DND-41 (cell line): Measurements from ENCODE around the gene SHISA7.
"Not testable (repeated sequence)": the region's sequence is repeated elsewhere in the genome, so short reads cannot be mapped to it uniquely, and the experiment has no call there.

Experiments
- ATAC-seq: fragments of 200-7000 bp; cut with Tn5 transposase; 3 replicates; pipeline ENCODE4 v1.9.1; 2021; ENCODE audit warnings: low read depth; ENCODE audit not compliant: insufficient read depth
- DNase-seq: peaks from one replicate; pipeline ENCODE4 v3.0.0-alpha.2; 2020
- H2AFZ ChIP-seq: 2 replicates; pipeline ENCODE4 v1.6.0; 2012; ENCODE audit warnings: low read depth, low read length
- H3K27ac ChIP-seq: 2 replicates; pipeline ENCODE4 v1.5.1; 2012; ENCODE audit warnings: low read length, inconsistent platforms
- H3K27me3 ChIP-seq: fragments of 200-600 bp; sonication (generic); 2 replicates; pipeline ENCODE4 v1.6.0; 2012; ENCODE audit warnings: low read length, mild to moderate bottlenecking, inconsistent platforms; ENCODE audit not compliant: insufficient read depth, poor library complexity
- H3K36me3 ChIP-seq: 2 replicates; pipeline ENCODE4 v1.5.1; 2012; ENCODE audit warnings: low read length, inconsistent platforms; ENCODE audit not compliant: insufficient read depth
- H3K4me1 ChIP-seq: 2 replicates; pipeline ENCODE4 v1.5.1; 2012; ENCODE audit warnings: mild to moderate bottlenecking, low read length; ENCODE audit not compliant: insufficient read depth
- H3K4me2 ChIP-seq: 2 replicates; pipeline ENCODE4 v1.6.0; 2012; ENCODE audit warnings: mild to moderate bottlenecking, moderate library complexity, low read length, inconsistent platforms; ENCODE audit not compliant: insufficient read depth
- H3K4me3 ChIP-seq, 2 experiments: fragments of 200-600 bp in 1 of 2; shearing (Covaris generic) in 1 of 2; 2 replicates each; pipeline ENCODE4 v1.5.1; 2012 to 2016; ENCODE audit warnings: inconsistent platforms in 2 of 2, low read length in 2 of 2, mild to moderate bottlenecking in 2 of 2, low read depth in 1 of 2, moderate library complexity in 1 of 2
- H3K79me2 ChIP-seq: 2 replicates; pipeline ENCODE4 v1.6.0; 2012; ENCODE audit warnings: low read length, inconsistent platforms; ENCODE audit not compliant: insufficient read depth
- H3K9ac ChIP-seq: 2 replicates; pipeline ENCODE4 v1.6.0; 2012; ENCODE audit warnings: low read depth, mild to moderate bottlenecking, inconsistent platforms, low read length, moderate library complexity
- H3K9me3 ChIP-seq: 2 replicates; pipeline ENCODE4 v1.5.1; 2012; ENCODE audit warnings: low read length, moderate library complexity, mild to moderate bottlenecking, inconsistent platforms; ENCODE audit not compliant: insufficient read depth, severe bottlenecking
- H4K20me1 ChIP-seq: 2 replicates; pipeline ENCODE4 v1.6.0; 2012; ENCODE audit warnings: low read length; ENCODE audit not compliant: insufficient read depth
- EZH2 ChIP-seq: IDR thresholded peaks from 3 replicates; pipeline ENCODE4 v1.6.1; 2012; ENCODE audit warnings: borderline replicate concordance, low read depth, mild to moderate bottlenecking, moderate library complexity, low read length, inconsistent platforms; ENCODE audit not compliant: severe bottlenecking
- TF ChIP-seq, protein P1 (sequence below): IDR thresholded peaks from 2 replicates; pipeline ENCODE4 v1.5.1; 2012; ENCODE audit warnings: borderline replicate concordance, low read length, moderate library complexity, mild to moderate bottlenecking; ENCODE audit not compliant: poor library complexity, severe bottlenecking; ENCODE audit errors: extremely low read depth

Gene SHISA7

DNA sequence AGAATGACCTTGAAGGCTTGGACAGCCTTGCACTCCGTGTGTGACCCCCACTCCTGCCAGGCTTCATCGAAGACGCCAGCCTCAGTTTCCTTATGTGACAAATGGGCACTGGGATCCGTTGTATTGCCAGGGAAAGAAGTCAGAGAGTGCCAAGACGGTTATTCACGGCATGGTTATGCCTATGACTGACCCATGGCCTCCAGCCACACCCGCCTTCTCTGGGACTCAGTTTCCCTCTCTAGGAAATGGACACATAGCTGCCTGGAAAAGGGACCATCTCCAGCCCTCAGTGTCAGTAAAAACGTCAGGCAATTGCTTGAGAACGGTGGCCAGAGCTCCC is 34.6 kb downstream of the SHISA7 start:
- Histone ChIP-seq H4K20me1 (peaks cover 31% of the 10 kb centered on the region), H3K9me3 (peaks cover 15% of the 10 kb centered on the region), H3K9ac (peak overlapping the region; percentile 58), H3K4me3 (peak overlapping the region in 1 of 2 experiments; percentile 52; a peak in 2 of 4 replicates), H2AFZ (peak overlapping the region; percentile 91), H3K36me3 (peaks cover 37% of the 10 kb centered on the region), H3K4me1 (peaks cover 36% of the 10 kb centered on the region), H3K79me2 (peaks cover 37% of the 10 kb centered on the region), H3K27ac (peak overlapping the region; percentile 99), H3K27me3 (no peaks in the 10 kb centered on the region), H3K4me2 (peak overlapping the region; percentile 60)
- TF ChIP-seq EZH2, result no peak
- ATAC-seq (no peak), DNase-seq (no peak)

DNA sequence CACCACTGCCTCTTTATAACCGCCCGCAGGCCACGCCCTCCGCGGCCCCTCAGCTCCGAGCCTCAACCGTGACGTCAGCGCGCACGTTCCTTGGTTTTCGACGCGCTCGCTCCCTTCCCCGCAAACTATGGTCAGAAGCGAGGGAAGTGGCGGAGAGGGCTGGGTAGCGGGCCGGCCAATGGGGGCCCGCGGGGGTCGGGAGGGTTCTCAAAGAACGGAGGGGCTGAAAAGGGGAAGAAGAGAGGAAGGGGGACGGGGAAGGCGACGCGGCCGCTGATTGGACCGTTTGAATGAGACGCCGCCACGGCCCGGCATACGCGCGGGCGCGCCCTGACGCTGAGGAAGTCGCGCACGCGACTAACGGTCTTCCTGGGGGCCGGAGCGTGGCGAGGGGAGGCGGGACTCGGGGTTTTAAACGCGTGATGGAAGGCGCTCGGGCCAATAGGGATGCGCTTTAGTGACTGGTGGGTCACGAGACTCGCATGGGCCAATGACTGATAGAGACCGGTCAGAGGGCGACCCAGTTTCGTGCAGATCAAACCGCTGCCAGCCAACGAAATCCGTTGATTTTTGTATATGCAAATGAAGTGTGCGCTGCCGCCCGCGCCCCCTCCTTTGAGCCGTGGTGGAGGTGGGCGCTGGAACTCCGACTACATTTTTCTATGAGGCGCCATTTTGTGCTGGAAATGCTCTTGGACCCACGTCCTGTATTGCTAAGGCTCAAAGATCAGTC is 35.1 kb downstream of the SHISA7 start:
- Histone ChIP-seq H4K20me1 (peaks cover 37% of the 10 kb centered on the region), H3K9ac (peak overlapping the region; percentile 97), H3K4me1 (peaks cover 41% of the 10 kb centered on the region), H3K9me3 (peaks cover 15% of the 10 kb centered on the region), H3K36me3 (peaks cover 42% of the 10 kb centered on the region), H2AFZ (peak overlapping the region; percentile 91), H3K27ac (peak overlapping the region; percentile 99), H3K79me2 (peaks cover 42% of the 10 kb centered on the region), H3K4me2 (peak overlapping the region; percentile 92), H3K4me3 (peak overlapping the region; percentile 89 to 90; a peak in 3 of 4 replicates), H3K27me3 (no peaks in the 10 kb centered on the region)
- DNase-seq, result peak; percentile 99
- ATAC-seq, result peak; percentile 93
- TF ChIP-seq, protein P1, sequence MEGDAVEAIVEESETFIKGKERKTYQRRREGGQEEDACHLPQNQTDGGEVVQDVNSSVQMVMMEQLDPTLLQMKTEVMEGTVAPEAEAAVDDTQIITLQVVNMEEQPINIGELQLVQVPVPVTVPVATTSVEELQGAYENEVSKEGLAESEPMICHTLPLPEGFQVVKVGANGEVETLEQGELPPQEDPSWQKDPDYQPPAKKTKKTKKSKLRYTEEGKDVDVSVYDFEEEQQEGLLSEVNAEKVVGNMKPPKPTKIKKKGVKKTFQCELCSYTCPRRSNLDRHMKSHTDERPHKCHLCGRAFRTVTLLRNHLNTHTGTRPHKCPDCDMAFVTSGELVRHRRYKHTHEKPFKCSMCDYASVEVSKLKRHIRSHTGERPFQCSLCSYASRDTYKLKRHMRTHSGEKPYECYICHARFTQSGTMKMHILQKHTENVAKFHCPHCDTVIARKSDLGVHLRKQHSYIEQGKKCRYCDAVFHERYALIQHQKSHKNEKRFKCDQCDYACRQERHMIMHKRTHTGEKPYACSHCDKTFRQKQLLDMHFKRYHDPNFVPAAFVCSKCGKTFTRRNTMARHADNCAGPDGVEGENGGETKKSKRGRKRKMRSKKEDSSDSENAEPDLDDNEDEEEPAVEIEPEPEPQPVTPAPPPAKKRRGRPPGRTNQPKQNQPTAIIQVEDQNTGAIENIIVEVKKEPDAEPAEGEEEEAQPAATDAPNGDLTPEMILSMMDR, result no peak
- TF ChIP-seq EZH2, result no peak

DNA sequence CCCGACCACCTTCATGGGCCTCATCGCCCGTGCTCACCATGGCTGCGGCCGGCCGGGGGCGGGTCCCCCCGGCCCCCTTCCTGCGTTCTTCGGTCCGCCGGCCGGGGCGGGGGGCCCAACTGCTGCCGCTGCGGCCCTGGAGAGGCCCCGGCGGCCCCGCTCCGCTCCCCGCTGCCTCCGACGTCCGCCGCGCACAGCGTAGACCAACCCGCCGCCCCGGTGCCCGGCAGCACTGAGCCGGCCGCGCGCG is 35.6 kb downstream of the SHISA7 start, which contains the start of gene UBE2S:
TSS of gene UBE2S (minus strand) at position 239 of the 250 bp plus-strand sequence. CDS start at position 40, 199 bp downstream.
- Histone ChIP-seq H3K4me3 (peak within 1 kb of the TSS; percentile 89 to 90), H3K4me2 (peak within 1 kb of the TSS; percentile 92), H3K4me1 (peaks cover 46% of the 10 kb centered on the region), H4K20me1 (peaks cover 42% of the 10 kb centered on the region), H3K27ac (peak within 1 kb of the TSS; percentile 99), H3K9ac (peak within 1 kb of the TSS; percentile 97), H2AFZ (peak within 1 kb of the TSS; percentile 91), H3K79me2 (peaks cover 47% of the 10 kb centered on the region), H3K36me3 (peaks cover 47% of the 10 kb centered on the region), H3K9me3 (peaks cover 15% of the 10 kb centered on the region)
- ATAC-seq, DNase-seq, H3K27me3 ChIP-seq: not testable (repeated sequence)

DNA sequence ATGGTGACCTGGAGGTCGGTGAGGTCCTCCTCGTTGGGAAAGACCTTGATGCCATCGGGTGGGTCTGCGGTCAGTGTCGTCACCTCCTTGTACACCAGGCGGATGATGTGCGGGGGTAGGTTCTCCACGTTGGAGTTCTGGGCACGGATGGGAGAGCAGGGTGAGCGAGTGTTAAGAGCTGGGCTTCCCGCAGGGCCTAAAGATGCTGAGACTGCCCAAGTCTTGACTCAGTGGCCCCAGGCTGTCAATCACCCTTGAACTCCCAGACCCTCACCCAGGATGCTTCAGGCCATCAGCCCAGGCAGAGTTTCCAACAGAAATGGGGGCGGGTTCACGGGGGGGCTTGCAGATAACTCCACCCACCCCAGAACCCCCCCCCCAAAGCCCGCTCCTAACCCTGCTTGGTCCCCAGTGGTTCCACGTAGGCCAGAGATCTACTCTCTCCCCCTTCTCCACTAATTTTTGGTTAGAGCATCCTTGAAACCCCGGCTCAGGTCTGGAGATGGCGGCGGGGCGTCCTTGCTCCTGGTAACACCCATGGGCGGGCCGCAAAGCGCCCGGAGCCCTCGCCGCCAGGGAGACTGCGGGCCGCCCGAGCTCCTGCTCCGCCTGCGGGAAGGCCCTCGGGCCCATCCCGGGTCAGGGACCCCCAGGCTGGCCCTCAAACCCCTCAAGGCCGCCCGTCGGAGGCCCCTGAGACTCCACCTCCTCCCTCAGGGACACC is 36.1 kb downstream of the SHISA7 start:
- Histone ChIP-seq H3K27me3 (no peaks in the 10 kb centered on the region), H4K20me1 (peaks cover 47% of the 10 kb centered on the region), H3K9me3 (peaks cover 15% of the 10 kb centered on the region), H2AFZ (no peak overlapping the region), H3K9ac (peak overlapping the region; percentile 97), H3K79me2 (peaks cover 52% of the 10 kb centered on the region), H3K4me1 (peaks cover 46% of the 10 kb centered on the region), H3K4me3 (peak overlapping the region; percentile 89 to 90), H3K27ac (peak overlapping the region; percentile 86), H3K36me3 (peaks cover 52% of the 10 kb centered on the region), H3K4me2 (peak overlapping the region; percentile 92)
- DNase-seq (peak; percentile 49), ATAC-seq (no peak)
- TF ChIP-seq, protein P1, result no peak
- TF ChIP-seq EZH2, result no peak
